HG02623 (cell line): ENCODE results near the gene ADPRS.

ENCODE experiments used
- ATAC-seq: cut with Tn5 transposase; IDR thresholded peaks from one replicate; pipeline ENCODE4 v1.9.1; 2021; ENCODE audit warnings: moderate library complexity; ENCODE audit not compliant: unreplicated experiment

ADPRS gene, protein sequence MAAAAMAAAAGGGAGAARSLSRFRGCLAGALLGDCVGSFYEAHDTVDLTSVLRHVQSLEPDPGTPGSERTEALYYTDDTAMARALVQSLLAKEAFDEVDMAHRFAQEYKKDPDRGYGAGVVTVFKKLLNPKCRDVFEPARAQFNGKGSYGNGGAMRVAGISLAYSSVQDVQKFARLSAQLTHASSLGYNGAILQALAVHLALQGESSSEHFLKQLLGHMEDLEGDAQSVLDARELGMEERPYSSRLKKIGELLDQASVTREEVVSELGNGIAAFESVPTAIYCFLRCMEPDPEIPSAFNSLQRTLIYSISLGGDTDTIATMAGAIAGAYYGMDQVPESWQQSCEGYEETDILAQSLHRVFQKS

DNA sequence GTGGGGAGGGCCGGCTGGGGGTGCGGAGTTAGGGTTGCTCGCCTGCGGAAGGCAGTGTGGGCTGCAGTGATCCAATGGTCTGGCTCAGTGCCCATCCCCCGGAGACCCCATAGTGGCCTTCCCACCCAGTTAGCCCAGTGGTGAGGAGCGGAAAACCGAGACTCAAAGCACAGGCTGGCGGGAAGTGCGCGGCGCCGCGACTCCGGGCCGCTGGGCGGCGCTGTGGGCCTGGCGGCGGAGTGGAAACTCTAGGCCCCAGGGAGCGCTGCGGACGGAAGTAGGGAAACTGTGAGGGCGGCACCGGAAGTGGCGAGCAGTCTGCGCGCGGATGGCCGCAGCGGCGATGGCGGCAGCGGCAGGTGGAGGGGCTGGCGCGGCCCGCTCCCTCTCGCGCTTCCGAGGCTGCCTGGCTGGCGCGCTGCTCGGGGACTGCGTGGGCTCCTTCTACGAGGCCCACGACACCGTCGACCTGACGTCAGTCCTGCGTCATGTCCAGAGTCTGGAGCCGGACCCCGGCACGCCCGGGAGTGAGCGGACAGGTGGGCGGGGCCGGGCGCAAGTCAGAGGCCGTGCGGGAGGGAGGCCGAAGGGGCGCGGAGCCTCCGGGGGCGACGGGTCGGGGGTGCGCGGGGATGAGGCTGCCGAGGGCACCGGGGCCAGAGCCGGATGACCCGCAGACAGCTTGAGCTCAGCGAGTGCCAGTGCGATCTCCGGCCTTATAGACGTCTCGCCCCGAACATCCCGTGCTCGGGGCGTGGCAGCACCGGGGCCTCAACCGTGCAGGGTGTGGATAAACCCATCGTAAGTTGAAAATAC is at the start of gene ADPRS:
ADPRS (plus strand) TSS at position 316 of the 816 bp plus-strand sequence; CDS start at position 329, 13 bp downstream.
- peak; percentile 71 for ATAC-seq

DNA sequence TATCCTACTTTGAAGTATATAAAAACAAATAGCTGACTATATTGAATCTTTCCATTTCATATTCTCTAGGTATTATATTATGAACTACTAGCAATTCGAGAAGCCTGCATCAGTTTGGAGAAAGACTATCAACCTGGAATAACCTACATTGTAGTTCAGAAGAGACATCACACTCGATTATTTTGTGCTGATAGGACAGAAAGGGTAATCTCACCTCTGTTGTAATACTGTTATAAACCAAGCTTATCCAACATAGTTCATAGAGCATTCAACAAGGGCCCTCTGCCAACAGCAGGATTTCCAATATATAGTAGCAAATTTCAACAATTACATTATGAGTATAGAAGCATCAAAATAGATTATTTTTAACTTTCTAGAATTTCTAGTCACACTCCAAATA is 48.5 kb upstream of the ADPRS start:
- ATAC-seq: no peak

DNA sequence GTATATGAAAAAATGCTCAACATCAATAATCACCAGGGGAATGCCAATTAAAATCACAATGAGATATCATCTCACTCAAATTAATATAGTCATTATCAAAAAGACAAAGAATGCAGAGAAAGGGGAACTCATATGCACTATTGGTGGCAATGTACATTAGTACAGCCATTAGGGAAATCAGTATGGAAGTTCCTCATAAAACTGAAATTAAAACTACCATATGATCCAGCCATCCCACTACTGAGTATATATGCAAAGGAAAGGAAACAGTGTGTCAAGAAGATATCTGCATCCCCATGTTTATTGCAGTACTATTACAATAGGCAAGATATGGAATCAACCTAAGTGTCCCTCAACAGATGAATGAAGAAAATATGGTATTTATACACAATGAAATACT is 36.9 kb upstream of the ADPRS start:
- no peak for ATAC-seq

DNA sequence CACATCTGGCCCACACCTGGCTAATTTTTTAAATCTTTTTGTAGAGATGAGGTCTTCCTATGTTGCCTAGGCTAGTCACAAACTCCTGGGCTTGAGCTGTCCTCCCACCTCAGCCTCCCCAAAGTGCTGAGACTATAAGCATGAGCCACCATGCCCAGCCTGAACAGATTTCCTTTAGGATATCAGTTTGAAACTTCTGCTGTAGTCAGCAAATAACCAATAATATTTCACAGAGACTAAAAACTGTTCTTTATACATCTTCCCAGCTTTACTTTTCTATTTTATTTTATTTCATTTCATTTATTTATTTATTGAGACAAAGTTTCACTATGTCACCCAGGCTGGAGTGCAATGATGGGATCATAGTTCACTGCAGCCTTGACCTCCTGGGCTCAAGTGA is 34.7 kb upstream of the ADPRS start:
- ATAC-seq: no peak

DNA sequence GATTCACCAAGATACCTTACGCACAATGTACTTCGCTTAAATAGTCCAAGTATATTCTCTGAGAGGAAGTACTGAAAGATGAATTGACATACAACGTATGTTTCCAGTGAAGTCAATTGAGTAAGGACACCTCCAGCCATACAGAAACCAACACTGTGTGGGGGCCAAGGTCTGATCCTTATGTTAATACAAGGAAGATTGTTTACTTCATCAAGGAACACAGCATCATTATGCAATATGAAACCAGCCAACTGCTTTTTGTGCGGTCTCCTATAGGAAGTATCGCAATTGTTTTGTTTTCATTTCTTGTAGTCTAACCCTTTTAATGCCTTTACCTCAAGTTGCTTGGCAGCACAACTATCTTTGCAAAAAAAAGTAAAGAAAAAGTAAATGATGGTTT is 33.0 kb upstream of the ADPRS start:
- no peak for ATAC-seq

DNA sequence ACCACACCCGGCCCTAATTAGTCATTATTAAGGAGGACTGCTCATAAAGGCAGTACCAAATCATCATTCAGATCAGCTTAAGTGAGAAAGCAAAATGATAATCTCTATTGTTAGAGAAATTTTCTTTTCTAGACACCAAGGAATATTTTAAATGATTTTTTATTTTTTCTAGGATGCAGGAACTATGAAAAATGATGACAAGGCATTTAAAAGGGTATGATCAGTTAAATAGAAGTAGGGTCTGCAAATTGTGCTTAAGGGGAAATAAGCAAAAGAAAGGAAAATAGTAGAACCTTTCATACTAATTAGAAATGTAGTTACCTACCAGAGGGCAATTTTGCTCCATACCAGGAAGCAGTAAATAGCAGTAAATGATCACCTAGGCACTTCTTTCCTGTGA is 26.4 kb upstream of the ADPRS start:
- no peak for ATAC-seq

DNA sequence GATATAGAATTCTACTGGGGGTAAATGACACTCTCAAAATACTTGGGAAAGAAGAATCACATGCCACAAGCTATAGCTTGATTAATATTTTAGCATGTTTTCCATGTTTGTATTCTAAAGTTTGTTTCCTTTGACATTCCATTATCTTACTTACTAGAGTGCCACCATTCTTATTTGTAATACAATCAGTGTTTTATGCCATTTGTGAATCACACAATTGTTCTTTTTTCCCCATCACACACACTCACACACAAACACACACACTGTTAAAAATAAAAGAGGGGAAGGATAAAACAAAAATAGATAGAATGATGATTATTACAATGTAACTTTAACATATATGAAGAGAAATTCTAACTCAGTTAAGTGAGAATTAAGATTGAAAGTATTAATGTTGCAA is 20.8 kb upstream of the ADPRS start:
- no peak for ATAC-seq

DNA sequence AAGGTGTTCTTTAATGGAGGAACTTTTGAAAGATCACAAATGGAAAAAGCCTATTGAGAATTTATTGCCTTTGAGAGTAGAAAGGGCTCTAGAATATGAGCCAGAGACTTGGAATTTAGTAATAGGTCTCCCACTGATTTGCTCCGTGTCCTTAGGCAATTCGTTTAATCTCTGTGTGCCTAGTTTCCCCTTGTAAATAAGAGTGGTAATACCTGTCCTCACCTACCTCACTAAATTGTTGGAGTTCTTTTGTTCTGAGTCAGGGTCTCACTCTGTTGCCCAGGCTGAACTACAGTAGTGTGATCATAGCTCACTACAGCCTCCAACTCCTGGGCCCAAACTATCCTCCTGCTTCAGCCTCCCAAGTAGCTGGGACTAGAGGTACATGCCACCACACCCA is 19.8 kb upstream of the ADPRS start:
- ATAC-seq: no peak

DNA sequence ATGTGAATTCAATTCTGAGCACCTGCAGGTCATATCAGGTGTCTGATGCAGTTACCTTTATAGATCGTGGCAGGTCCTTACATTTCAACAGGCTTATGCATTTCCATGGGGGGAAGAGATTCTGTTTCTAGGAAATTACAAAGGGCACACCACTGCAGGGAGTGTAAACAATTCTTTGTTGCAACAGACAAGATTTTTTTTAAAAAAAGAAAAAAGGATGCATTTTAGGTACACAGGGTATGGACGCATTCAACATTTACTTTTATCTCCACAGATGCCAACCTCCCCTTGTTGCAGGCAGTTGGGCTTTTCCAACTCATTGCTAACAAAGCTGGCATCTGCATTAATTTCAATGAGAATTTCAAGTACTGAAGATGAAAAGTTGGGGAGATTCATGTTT is 18.3 kb upstream of the ADPRS start:
- no peak for ATAC-seq

DNA sequence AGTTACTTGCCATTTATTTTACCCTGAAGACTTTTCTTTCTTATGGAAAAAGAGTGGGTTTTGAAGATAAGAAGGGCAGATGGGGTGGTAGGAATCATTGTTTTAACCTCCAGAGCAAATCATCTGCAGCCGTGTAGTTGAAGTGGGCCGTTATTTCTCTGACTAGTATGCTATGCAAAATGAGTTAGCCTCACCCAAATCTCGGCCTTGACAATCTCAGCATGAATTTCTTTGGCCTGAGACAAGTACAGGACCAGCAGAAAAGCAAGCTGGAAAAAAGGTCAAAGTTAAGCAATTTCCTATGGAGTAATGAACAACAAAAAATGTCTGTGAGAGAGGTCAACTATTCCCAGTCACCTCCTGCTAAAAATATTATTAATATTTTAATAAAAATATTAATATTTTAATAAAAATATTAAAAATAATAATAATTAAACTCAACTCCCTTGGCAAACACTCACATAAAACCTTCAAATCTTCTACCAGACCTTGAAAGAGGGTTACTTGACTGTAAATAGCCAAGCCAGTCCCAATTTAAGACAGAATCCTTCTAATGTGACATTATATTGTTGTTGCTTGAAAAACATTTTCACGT is 11.6 kb upstream of the ADPRS start:
- no peak for ATAC-seq

DNA sequence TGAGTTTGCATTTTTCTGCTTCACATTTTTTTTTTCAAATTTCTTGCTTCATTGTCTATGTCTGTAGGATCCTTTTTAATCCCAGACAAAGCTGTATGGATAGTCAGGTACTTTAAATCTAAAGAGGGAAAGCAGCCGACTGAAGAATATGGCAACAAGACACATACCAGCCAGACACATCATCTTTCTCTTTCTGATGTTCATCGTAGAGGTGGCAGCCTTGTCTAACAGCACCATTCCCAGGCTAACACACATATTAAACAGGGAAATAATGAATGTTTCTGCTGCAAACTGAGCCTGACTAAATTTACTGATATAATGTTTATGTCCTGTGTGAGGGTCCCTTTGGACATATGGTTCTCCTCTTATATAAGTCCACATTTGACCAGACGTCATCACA is 8.5 kb upstream of the ADPRS start:
- no peak for ATAC-seq

DNA sequence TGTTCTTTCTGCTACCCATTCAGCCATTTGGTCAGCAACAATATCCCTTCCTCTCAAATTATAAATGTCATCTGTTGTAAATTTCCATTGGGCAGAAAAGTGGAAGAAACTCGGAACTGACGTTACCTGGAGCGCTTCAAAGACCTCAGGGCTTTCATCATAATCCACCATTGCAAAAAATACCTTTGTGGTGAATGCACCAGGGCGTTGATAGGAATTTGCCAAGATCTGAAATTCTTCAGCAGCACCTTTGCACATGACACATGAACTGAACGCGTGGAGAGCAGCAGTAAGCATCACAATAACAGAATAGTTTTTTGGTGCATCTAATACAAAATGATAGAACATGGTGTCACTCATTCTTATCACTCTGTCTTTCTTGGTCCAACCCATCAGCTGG is 7.9 kb upstream of the ADPRS start:
- ATAC-seq: no peak

DNA sequence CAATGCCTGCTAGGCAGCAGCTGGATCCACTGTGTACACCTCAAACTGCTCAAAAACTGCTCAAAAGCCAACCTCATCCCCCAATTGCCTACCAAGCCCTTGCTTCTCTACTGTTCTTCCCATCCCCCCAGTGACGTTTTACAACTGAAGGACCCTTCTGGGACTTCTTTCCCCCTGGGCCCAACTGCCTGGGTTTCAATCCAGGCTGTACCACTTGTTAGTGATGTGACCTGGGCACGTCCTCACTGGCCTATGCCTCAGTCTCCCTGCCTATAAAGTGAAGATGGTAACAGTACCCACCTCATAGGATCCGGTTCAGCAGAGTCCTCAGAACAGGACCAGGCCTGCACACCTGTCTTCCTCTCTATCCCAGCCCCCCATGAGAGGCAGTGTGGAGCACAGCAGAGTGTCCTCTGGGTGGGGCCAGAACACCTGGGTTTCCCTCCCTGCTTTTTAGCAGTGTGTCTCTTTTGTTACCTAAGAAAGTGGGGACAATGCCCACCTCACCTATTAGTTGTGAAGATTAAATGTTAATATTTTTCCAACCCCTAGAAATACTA is 6.7 kb upstream of the ADPRS start:
- no peak for ATAC-seq

DNA sequence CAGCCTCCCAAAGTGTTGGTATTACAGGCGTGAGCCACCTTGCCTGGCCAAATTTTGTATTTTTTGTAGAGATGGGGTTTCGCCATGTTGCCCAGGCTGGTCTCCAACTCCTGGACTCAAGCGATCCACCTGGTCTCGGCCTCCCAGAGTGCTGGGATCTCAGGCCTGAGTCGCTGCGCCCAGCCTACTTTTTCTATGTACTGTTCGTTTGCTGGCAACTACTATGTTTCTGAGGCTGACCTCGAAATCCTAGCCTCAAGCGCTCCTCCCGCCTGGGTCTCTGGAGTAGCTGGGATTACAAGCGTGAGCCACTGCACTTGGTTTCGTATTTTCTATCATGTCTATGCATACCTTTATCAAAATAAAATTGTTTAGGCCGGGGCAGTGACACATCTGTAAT is 5.5 kb upstream of the ADPRS start:
- ATAC-seq: no peak

DNA sequence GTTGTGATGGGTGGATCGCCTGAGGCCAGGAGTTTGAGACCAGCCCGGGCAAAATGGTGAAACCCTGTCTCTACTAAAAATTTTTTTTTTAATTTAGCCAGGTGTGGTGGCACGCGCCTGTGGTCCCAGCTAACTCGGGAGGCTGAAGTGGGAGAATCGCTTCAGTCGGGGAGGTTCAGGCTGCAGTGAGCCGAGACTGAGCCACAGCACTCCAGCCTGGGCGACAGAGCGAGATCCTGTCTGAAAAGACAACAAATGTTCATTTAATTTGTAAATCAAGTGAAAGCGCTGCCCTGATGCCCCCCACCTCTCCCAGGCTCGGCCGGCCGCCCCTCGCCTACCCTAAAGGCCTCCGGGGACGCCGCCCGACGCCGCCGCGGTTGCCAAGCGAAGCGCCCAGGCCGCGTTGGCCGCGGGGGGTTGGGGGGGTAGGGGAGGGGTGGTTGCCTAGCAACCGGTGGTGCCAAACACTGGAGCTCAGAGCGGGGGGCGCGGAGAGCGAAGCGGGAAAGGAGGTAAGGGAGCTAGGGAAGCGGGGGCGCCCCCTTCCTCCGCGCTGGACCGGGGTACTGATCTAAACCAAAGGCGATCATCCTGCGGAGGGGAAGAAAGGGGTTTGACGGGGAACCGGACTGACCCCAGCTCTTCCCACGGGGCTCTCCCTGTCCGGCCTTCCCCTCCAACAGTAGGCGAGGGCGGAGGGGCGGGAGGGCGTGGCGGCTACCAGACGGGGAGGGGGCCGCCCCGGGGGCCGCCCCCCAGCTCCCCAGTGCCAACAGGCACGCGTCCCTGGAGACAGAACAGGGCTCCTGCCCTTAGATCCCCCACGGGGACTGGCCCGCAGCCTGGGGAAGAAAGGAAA is 4.8 kb upstream of the ADPRS start, which contains the start of gene TEKT2:
TEKT2 (plus strand) TSS at position 460 of the 862 bp plus-strand sequence. CDS start 828 bp downstream, outside the sequence.
- ATAC-seq: no peak

DNA sequence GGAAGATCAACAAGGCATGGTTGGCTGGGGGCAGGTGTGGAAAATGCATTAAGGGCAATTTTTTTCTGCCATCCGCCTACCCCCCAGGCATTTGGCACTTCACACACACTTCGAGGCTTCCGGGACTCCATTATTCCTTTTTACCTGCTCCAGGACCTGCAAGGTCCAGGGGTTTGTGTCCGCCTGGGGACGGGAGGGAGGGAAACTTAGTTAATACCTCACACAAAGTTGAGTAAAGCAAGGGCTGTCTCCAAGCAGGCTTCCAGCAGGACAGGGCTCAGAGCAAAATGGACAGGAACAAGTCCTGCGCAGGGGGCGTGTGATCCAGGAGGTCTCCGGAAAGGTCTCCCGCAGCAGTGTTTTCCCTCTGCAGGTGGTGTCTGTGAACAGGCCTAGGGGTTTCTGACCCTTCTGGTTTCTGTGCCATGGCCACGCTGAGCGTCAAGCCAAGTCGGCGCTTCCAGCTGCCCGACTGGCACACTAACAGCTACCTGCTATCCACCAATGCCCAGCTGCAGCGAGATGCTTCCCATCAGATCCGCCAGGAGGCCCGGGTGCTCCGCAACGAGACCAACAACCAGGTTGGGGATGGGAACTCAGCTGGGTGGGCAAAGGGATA is 4.1 kb upstream of the ADPRS start:
- ATAC-seq: no peak

DNA sequence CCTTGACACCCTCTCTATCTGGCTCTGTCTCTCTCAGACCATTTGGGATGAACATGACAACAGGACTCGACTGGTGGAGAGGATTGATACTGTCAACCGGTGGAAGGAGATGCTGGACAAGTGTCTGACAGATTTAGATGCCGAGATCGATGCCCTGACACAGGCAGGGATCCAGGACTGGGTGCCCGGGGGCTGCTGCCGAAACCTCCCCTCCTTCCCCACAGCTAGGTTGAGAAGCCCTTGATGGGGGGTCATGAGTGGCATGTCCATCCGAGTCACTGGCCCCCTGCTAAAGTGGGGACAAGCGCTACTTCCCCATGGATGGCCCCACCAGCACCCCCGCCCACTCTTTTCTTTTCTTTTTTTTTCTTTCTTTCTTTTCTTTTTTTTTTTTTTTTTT is 3.6 kb upstream of the ADPRS start:
- ATAC-seq: no peak

DNA sequence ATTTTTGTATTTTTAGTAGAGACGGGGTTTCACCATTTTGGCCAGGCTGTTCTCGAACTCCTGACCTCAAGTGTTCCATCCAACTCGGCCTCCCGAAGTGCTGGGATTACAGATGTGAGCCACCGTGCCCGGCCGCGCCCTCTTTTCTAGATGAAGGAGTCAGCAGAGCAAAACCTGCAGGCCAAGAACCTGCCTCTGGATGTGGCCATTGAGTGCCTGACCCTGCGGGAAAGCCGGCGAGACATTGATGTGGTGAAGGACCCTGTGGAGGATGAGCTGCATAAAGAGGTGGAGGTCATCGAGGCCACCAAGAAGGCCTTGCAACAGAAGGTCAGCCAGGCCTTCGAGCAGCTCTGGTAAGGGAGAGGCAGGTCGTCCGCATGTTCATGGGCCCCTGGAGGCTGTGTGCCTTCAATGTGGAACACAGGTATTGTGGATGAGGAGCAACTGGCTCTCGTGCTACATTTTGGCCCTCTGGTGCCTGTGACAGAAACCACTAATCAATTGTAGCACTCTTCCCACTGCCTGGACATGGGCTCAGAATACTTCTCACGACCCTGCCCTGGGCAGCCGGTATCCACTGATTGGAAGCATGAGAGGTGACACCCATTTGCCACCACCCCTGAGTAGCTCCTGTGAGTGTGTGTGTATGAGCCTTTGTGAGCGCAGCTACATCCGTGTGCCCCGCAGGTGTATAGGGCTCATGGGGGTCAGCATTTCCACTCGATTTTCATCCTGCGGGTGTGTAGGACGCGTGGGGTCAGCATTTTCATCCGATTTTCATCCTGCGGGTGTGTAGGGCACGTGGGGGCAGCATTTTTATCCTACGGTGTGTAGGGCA is 2.8 kb upstream of the ADPRS start:
- ATAC-seq: no peak

DNA sequence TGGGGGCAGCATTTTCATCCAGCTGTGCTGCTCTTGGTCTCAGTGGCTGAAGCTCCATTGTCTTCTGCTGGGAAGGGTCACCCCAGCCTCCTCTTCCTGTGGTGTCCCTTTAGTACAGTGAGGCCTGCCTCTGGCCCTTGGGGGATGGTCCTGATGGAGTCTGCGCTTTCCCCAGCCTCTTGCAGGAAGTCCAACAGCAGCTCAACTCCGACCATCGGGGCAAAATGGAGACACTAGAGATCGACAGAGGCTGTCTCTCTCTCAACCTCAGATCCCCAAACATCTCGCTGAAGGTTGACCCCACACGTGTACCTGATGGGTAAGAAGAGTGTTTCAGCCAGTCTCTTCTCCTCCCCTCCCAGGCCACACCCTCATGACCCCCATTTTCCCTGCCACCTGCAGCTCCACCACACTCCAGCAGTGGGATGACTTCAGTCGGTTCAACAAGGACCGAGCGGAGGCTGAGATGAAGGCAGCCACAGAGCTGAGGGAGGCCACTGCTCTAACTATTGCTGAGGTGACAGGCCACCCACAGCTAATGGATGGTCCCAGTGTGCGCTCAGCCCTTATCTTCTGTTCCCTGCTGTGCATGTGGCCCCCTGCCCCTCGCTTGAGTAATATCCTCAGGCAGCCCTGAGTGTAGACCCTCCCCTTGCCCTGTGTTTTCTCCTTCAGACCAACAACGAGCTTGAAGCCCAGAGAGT is 2.0 kb upstream of the ADPRS start:
- ATAC-seq: no peak
